ENCODE data around the gene COL28A1.
"Not testable (repeated sequence)": the region's sequence is repeated elsewhere in the genome, so short reads cannot be mapped to it uniquely, and the experiment has no call there.

Gene COL28A1

GRCh38 chr7:7519056-7519455, 16.6 kb downstream of the COL28A1 start:
- DNase-seq (ENCODE audit: low read depth in 2 of 2) = no peak

- no peak for DNase-seq (ENCODE audit: low read depth in 2 of 2)
These were observed 17.9 kb downstream of the COL28A1 start for GRCh38 chr7:7517754-7518153.

- DNase-seq (ENCODE audit: low read depth in 2 of 2) = no peak
These were observed 19.0 kb downstream of the COL28A1 start for GRCh38 chr7:7516662-7517061.

- DNase-seq (ENCODE audit: low read depth in 2 of 2) = no peak
These were observed 19.5 kb downstream of the COL28A1 start for GRCh38 chr7:7516156-7516555.

GRCh38 chr7:7512861-7513597, 22.6 kb downstream of the COL28A1 start:
- DNase-seq (ENCODE audit: low read depth in 2 of 2) = no peak

GRCh38 chr7:7510794-7511193, 24.9 kb downstream of the COL28A1 start:
- DNase-seq (ENCODE audit: low read depth in 2 of 2) = no peak

GRCh38 chr7:7505915-7506314, 29.8 kb downstream of the COL28A1 start:
- no peak for DNase-seq (ENCODE audit: low read depth in 2 of 2)

GRCh38 chr7:7504910-7505704, 30.6 kb downstream of the COL28A1 start:
- DNase-seq (ENCODE audit: low read depth in 2 of 2) = no peak

GRCh38 chr7:7499892-7500291, 35.8 kb downstream of the COL28A1 start:
- DNase-seq (ENCODE audit: low read depth in 2 of 2) = no peak

- DNase-seq (ENCODE audit: low read depth in 2 of 2) = no peak
These were observed 36.8 kb downstream of the COL28A1 start for GRCh38 chr7:7498856-7499255.

- DNase-seq (ENCODE audit: low read depth in 2 of 2) = no peak
These were observed 39.4 kb downstream of the COL28A1 start for GRCh38 chr7:7496311-7496710.

GRCh38 chr7:7495171-7495570, 40.5 kb downstream of the COL28A1 start:
- no peak for DNase-seq (ENCODE audit: low read depth in 2 of 2)

GRCh38 chr7:7491044-7491443, 44.6 kb downstream of the COL28A1 start:
- no peak for DNase-seq (ENCODE audit: low read depth in 2 of 2)

- no peak for DNase-seq (ENCODE audit: low read depth in 2 of 2)
These were observed 45.7 kb downstream of the COL28A1 start for GRCh38 chr7:7490003-7490402.

GRCh38 chr7:7489546-7489945, 46.1 kb downstream of the COL28A1 start:
- no peak for DNase-seq (ENCODE audit: low read depth in 2 of 2)

GRCh38 chr7:7486362-7486761, 49.3 kb downstream of the COL28A1 start:
- no peak for DNase-seq (ENCODE audit: low read depth in 2 of 2)

GRCh38 chr7:7484072-7484471, 51.6 kb downstream of the COL28A1 start:
- DNase-seq (ENCODE audit: low read depth in 2 of 2) = no peak

GRCh38 chr7:7481802-7482201, 53.9 kb downstream of the COL28A1 start:
- no peak for DNase-seq (ENCODE audit: low read depth in 2 of 2)

- DNase-seq (ENCODE audit: low read depth in 2 of 2) = no peak
These were observed 56.3 kb downstream of the COL28A1 start for GRCh38 chr7:7479275-7479805.

- no peak for DNase-seq (ENCODE audit: low read depth in 2 of 2)
These were observed 57.1 kb downstream of the COL28A1 start for GRCh38 chr7:7478569-7478968.

GRCh38 chr7:7477641-7478040, 58.0 kb downstream of the COL28A1 start:
- not testable (repeated sequence) for DNase-seq (ENCODE audit: low read depth in 2 of 2)

GRCh38 chr7:7476381-7476780, 59.3 kb downstream of the COL28A1 start:
- no peak for DNase-seq (ENCODE audit: low read depth in 2 of 2)

- no peak for DNase-seq (ENCODE audit: low read depth in 2 of 2)
These were observed 60.1 kb downstream of the COL28A1 start for GRCh38 chr7:7475601-7476000.
